ENCODE results near the gene EIF6.

DNA sequence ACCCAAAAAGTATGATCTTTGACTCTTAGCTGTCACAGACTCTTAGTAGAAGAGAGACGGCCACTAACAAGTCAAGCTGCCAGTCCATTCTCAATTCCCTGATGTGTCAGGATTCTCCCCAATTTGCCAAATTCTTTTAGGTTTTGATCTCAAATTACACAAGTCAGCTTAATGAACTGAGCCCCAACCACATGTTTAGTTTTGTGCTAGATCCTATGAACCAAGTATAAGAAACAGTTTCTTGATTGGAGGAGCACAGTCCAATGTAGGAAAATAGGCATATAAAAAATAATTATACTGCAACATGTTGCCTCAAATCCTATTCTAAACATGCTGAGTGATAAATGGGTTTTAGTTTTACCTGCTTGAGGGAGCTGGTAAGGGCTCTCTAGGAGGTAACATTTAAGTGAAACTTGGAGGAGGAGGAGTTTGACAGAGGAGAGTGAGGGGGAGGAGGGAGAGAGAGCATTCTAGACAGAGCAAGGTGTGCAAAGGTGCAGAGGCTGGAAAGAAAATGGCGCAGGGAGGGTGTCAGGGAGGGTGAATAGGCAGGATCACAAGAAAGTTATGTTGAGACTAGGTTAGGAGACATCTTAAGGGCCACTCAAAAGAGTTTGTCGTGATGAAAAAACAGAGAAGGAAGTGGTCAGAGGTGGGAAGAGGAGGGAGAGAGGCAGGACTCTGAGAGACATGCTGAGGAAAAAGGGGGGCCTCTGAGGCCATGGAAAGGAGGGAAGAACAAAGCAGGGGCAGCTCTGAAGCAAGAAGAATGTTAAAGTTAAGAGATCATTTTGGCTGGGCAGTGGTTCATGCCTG is 30.5 kb upstream of the EIF6 start:
- TF ChIP-seq, protein P1, sequence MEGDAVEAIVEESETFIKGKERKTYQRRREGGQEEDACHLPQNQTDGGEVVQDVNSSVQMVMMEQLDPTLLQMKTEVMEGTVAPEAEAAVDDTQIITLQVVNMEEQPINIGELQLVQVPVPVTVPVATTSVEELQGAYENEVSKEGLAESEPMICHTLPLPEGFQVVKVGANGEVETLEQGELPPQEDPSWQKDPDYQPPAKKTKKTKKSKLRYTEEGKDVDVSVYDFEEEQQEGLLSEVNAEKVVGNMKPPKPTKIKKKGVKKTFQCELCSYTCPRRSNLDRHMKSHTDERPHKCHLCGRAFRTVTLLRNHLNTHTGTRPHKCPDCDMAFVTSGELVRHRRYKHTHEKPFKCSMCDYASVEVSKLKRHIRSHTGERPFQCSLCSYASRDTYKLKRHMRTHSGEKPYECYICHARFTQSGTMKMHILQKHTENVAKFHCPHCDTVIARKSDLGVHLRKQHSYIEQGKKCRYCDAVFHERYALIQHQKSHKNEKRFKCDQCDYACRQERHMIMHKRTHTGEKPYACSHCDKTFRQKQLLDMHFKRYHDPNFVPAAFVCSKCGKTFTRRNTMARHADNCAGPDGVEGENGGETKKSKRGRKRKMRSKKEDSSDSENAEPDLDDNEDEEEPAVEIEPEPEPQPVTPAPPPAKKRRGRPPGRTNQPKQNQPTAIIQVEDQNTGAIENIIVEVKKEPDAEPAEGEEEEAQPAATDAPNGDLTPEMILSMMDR (conservative IDR thresholded peaks at IDR 0.05 in 1 of 2, IDR thresholded peaks at IDR 0.05 in 1 of 2; ENCODE audit: low read depth in 1 of 2, low read length in 2 of 2) = no peak
- no peak for TF ChIP-seq EZH2 (IDR thresholded peaks at IDR 0.05; ENCODE audit: low read length, missing control alignments)
